Head of caudate nucleus (tissue), 42 donors: ENCODE data around the gene HERC3.

Experiments
- DNase-seq, 42 donors: peaks; one replicate each; pipeline versions ENCODE4 v3.0.0 to v3.0.0-alpha.2; 2020 to 2021; ENCODE audit warnings: mixed read lengths in 7 of 42
- intact Hi-C: fragments of 100-400 bp; cut with DNase I; formaldehyde crosslinking; loops from one replicate; pipeline ENCODE4 v1.15.0; 2022

The HERC3 gene

DNA sequence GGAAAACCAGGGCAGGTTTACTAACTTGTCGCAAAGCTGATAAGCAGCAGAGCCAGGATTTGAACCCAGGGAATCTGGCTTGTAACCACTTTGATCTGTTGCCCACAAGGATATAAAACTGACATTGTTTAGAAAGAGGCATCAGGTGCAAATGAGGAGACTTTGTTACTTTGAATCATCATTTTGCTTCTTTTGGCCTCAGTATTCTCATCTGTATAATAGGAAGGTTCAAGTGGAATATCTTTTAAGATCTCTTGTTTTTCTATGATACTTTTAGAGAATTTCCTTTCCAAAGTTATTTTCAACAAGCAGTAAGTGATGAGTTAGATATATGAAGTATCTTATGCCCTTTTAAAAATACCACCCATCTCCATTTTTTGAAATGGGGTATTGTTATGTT is 163.2 kb downstream of the HERC3 start:
- no peak for DNase-seq
- intact Hi-C loops: no loop called here

DNA sequence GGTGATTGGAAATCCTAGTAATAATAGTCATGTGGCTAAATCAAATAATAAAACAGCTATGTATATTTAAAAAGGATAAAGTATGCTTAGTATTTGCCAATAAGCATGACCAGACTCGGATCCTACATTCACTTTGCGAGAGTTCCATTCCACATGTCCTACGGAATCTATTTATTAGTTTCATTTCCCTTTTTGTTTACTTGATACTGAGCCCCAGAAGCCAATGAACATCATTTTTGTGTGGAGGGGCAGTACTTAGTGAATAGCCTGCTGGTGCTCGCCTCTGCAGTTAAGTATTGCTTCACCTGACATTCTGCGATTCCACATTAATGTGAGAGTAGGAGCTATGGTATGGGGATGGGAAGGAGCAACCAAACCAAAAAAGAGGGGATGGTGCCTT is 163.9 kb downstream of the HERC3 start:
- no peak for DNase-seq
- intact Hi-C loops: no loop called here

DNA sequence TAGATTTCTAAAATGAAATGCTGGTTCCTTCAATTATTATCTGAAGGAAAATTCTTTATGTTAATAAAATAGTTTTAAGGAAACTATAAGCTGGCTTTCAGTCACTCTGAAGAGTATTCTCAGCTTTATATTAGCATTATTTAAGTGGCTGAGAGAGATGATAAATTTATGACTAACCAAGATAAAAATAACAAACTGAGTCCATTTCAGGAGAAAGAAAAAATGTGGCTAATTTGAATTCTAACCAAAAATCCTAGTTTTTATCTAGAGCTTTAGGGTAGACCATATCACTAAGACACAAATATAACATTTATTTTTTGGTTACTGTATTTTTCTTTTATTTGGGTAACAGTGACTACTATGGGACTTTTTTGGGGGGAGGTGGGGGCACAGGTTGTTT is 164.8 kb downstream of the HERC3 start:
- DNase-seq: no peak
- intact Hi-C loops: no loop called here

DNA sequence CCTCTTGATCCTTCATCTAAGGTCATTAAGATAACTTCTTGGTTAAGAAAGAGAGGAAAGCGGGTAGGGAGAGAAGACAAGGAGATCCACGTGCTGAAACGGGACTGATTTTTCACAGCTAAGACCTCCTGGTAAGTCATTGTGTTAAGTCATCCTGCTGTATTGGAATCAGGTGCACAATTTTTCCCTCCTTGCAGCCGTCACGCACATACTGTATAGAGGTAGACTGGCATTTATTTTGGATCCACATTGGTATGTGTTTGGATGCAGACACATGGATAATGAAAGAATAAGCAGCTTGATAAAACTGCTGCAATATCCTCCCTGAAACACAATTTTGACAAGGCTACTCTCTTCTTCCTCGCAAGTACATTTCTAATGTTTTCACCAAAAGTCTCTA is 165.5 kb downstream of the HERC3 start:
- intact Hi-C loops: no loop called here
- peak in 1 of 42 donors; percentile 23 for DNase-seq
